H1 (cell line): ENCODE data around the gene DSCAM. TPM values are rescaled to one million over a fixed set of nuclear protein-coding genes. Genes with fewer than 3 reads are reported as not detected.

Experiments
- CTCF ChIA-PET: fragments of 300-600 bp; sonication (Branson Sonifier 250); formaldehyde crosslinking; loops from one replicate; lab custom pipeline; 2021; ENCODE audit not compliant: partially characterized antibody; lab: Charles Lee
- POLR2A ChIA-PET: fragments of 300-600 bp; sonication (Branson Sonifier 250); formaldehyde crosslinking; loops from one replicate; lab custom pipeline; 2021; ENCODE audit warnings: inconsistent platforms; ENCODE audit not compliant: partially characterized antibody; lab: Charles Lee
- DNase-seq, 2 experiments: peaks; one replicate each; pipeline versions ENCODE4 v3.0.0 to v3.0.0-alpha.2; 2010 to 2022; ENCODE audit warnings: low spot score in 2 of 2, low read depth in 1 of 2, mixed read lengths in 1 of 2
- FAIRE-seq: peaks from 2 replicates; lab custom pipeline; 2011; peaks lifted over from hg19 to GRCh38; lab: Jason Lieb, UNC
- H2AFZ ChIP-seq: 2 replicates; pipeline ENCODE4 v1.8.1; 2012; ENCODE audit warnings: low read length, inconsistent platforms
- H2AK5ac ChIP-seq: 2 replicates; pipeline ENCODE4 v1.6.1; 2013; ENCODE audit warnings: low read depth, low read length
- H2BK120ac ChIP-seq: replicated peaks from 2 replicates; pipeline ENCODE3; 2013; ENCODE audit warnings: low read depth, low read length, inconsistent platforms
- H2BK12ac ChIP-seq: 2 replicates; pipeline ENCODE4 v1.6.1; 2013; ENCODE audit warnings: low read depth, low read length
- H2BK15ac ChIP-seq: 2 replicates; pipeline ENCODE4 v1.6.1; 2013; ENCODE audit warnings: low read length
- H2BK20ac ChIP-seq: 2 replicates; pipeline ENCODE4 v1.6.1; 2013; ENCODE audit warnings: low read length
- H2BK5ac ChIP-seq: 2 replicates; pipeline ENCODE4 v1.6.1; 2013; ENCODE audit warnings: low read depth, low read length
- H3K14ac ChIP-seq: 2 replicates; pipeline ENCODE4 v1.6.1; 2013; ENCODE audit warnings: inconsistent platforms; ENCODE audit not compliant: insufficient read length
- H3K18ac ChIP-seq: 2 replicates; pipeline ENCODE4 v1.6.1; 2013; ENCODE audit warnings: low read length; ENCODE audit errors: extremely low read depth
- H3K23ac ChIP-seq: 2 replicates; pipeline ENCODE4 v1.6.1; 2013; ENCODE audit warnings: inconsistent platforms; ENCODE audit not compliant: insufficient read length
- H3K23me2 ChIP-seq: 2 replicates; pipeline ENCODE4 v1.6.1; 2013; ENCODE audit warnings: low read depth, low read length
- H3K27ac ChIP-seq: 2 replicates; pipeline ENCODE4 v1.6.1; 2011; ENCODE audit warnings: low read depth, low read length, inconsistent platforms
- H3K27me3 ChIP-seq, 4 experiments: replicated peaks in 1 of 4; 1 replicate in 1 of 4; 2 replicates in 3 of 4; pipeline versions ENCODE4 v1.6.1 to v1.8.1; 2011 to 2013; ENCODE audit warnings: low read length in 3 of 4, mild to moderate bottlenecking in 3 of 4, inconsistent platforms in 2 of 4, mixed read lengths in 2 of 4, moderate library complexity in 1 of 4; ENCODE audit not compliant: control insufficient read depth in 3 of 4, insufficient read depth in 3 of 4; ENCODE audit errors: extremely low read depth in 1 of 4
- H3K36me3 ChIP-seq, 4 experiments: 2 replicates each; pipeline versions ENCODE4 v1.6.1 to v1.8.1; 2011 to 2013; ENCODE audit warnings: mild to moderate bottlenecking in 4 of 4, low read length in 3 of 4, moderate library complexity in 2 of 4, control low read depth in 1 of 4, inconsistent platforms in 1 of 4; ENCODE audit not compliant: insufficient read depth in 4 of 4, control insufficient read depth in 2 of 4
- H3K4ac ChIP-seq: replicated peaks from 2 replicates; pipeline ENCODE3; 2013; ENCODE audit warnings: low read length, low read depth, mixed read lengths, inconsistent platforms; ENCODE audit not compliant: insufficient read length
- H3K4me1 ChIP-seq, 4 experiments: replicated peaks in 1 of 4; 1 replicate in 1 of 4; 2 replicates in 3 of 4; pipeline versions ENCODE4 v1.6.1 to v1.8.1; 2011 to 2013; ENCODE audit warnings: low read length in 3 of 4, inconsistent platforms in 2 of 4, mixed read lengths in 1 of 4; ENCODE audit not compliant: insufficient read depth in 4 of 4, control insufficient read depth in 3 of 4
- H3K4me2 ChIP-seq, 2 experiments: 2 replicates each; pipeline versions ENCODE4 v1.6.1 to v1.8.1; 2011 to 2013; ENCODE audit warnings: low read depth in 2 of 2, low read length in 2 of 2, control low read depth in 1 of 2, inconsistent platforms in 1 of 2, mild to moderate bottlenecking in 1 of 2; ENCODE audit not compliant: insufficient read depth in 1 of 2
- H3K4me3 ChIP-seq, 4 experiments: fragments of 200-600, 300-600 bp in 1 of 4; sonication (generic), shearing (Covaris generic), sonication (Bioruptor Twin) in 1 of 4; 2 replicates each; pipeline versions ENCODE4 v1.5.1 to v1.8.1; 2011 to 2016; ENCODE audit warnings: low read length in 4 of 4, low read depth in 3 of 4, control low read depth in 2 of 4, inconsistent platforms in 2 of 4, mild to moderate bottlenecking in 2 of 4, mixed read lengths in 1 of 4, moderate library complexity in 1 of 4; ENCODE audit not compliant: insufficient read depth in 2 of 4; ENCODE audit errors: extremely low read depth in 1 of 4
- H3K56ac ChIP-seq: replicated peaks from 2 replicates; pipeline ENCODE3; 2013; ENCODE audit warnings: low read depth, mild to moderate bottlenecking, mixed read lengths, low read length, inconsistent platforms; ENCODE audit not compliant: insufficient read length
- H3K79me1 ChIP-seq: 2 replicates; pipeline ENCODE4 v1.6.1; 2013; ENCODE audit warnings: low read depth, low read length, control low read depth
- H3K79me2 ChIP-seq, 2 experiments: 2 replicates each; pipeline versions ENCODE4 v1.6.1 to v1.8.1; 2012 to 2013; ENCODE audit warnings: low read length in 2 of 2, mild to moderate bottlenecking in 2 of 2, inconsistent platforms in 1 of 2; ENCODE audit not compliant: insufficient read depth in 2 of 2, control insufficient read depth in 1 of 2
- H3K9ac ChIP-seq, 4 experiments: replicated peaks in 1 of 4; 1 replicate in 1 of 4; 2 replicates in 3 of 4; pipeline versions ENCODE4 v1.6.1 to v1.8.1; 2011 to 2013; ENCODE audit warnings: low read depth in 3 of 4, low read length in 3 of 4, control low read depth in 2 of 4, mild to moderate bottlenecking in 2 of 4, moderate library complexity in 2 of 4, inconsistent platforms in 1 of 4; ENCODE audit errors: extremely low read depth in 1 of 4
- H3K9me3 ChIP-seq, 2 experiments: 2 replicates each; pipeline versions ENCODE4 v1.6.1 to v1.8.1; 2012 to 2013; ENCODE audit warnings: mild to moderate bottlenecking in 2 of 2, moderate library complexity in 2 of 2, control low read depth in 1 of 2, inconsistent platforms in 1 of 2, low read depth in 1 of 2, low read length in 1 of 2, mixed read lengths in 1 of 2; ENCODE audit not compliant: insufficient read depth in 2 of 2
- H4K20me1 ChIP-seq, 2 experiments: replicated peaks in 1 of 2; 2 replicates each; pipeline versions ENCODE3 to v1.8.1; 2011 to 2013; ENCODE audit warnings: inconsistent platforms in 2 of 2, low read length in 2 of 2, mild to moderate bottlenecking in 1 of 2; ENCODE audit not compliant: insufficient read depth in 2 of 2, control insufficient read depth in 1 of 2
- H4K5ac ChIP-seq: 2 replicates; pipeline ENCODE4 v1.6.1; 2013; ENCODE audit warnings: low read length, low read depth, mixed read lengths, inconsistent platforms; ENCODE audit not compliant: insufficient read length
- H4K8ac ChIP-seq: 2 replicates; pipeline ENCODE4 v1.8.0; 2013; ENCODE audit warnings: mild to moderate bottlenecking, moderate library complexity, low read length, inconsistent platforms; ENCODE audit not compliant: insufficient read depth; ENCODE audit errors: extremely low read depth
- H4K91ac ChIP-seq: replicated peaks from 2 replicates; pipeline ENCODE3; 2013; ENCODE audit warnings: low read length, mixed read lengths, inconsistent platforms; ENCODE audit not compliant: insufficient read length
- BACH1 ChIP-seq: IDR thresholded peaks from 2 replicates; pipeline ENCODE4 v1.6.1; 2012; ENCODE audit warnings: low read length, improper control_type of control experiment
- CREB1 ChIP-seq: IDR thresholded peaks from 2 replicates; pipeline ENCODE4 v1.6.1; 2012; ENCODE audit warnings: inconsistent platforms
- HDAC2 ChIP-seq, 2 experiments: fragments of 300-600 bp in 1 of 2; sonication (generic) in 1 of 2; IDR thresholded peaks; 2 replicates each; pipeline ENCODE4 v1.6.1; 2011 to 2012; ENCODE audit warnings: low read depth in 2 of 2, low read length in 2 of 2, mild to moderate bottlenecking in 2 of 2, moderate library complexity in 2 of 2, borderline replicate concordance in 1 of 2, inconsistent platforms in 1 of 2
- RXRA ChIP-seq: IDR thresholded peaks from 2 replicates; pipeline ENCODE4 v1.6.1; 2011; ENCODE audit warnings: low read depth, mild to moderate bottlenecking, low read length, moderate library complexity; ENCODE audit not compliant: insufficient read depth
- WGBS, 2 experiments: shearing (Covaris generic) in 1 of 2; methylation state at CpG; one replicate each; pipeline versions ENCODE4 v1.1.6 to v1.1.7; 2013 to 2015; ENCODE audit warnings: low lambda C conversion rate in 2 of 2, mixed read lengths in 2 of 2, inconsistent platforms in 1 of 2, low coverage in 1 of 2, missing lambda C conversion rate in 1 of 2; ENCODE audit not compliant: insufficient replicate concordance in 2 of 2, insufficient coverage in 1 of 2, insufficient read length in 1 of 2; ENCODE audit errors: extremely low coverage in 1 of 2, missing lambda C conversion rate in 1 of 2; 5-methylcytosine and 5-hydroxymethylcytosine counted together
- polyA plus RNA-seq, 7 experiments: library from polyadenylated mRNA; depleted of rRNA in 3 of 7; stranded (reverse) in 5 of 7; unstranded in 2 of 7; fragments of >200 nt in 5 of 7; fragments of 200-250 nt in 2 of 7; gene quantifications; 1 replicate in 5 of 7; 2 replicates in 1 of 7; 4 replicates in 1 of 7; pipeline versions ENCODE4 v1.2.1 to v1.2.3, GENCODE V29; 2011 to 2013; ENCODE audit warnings: missing spikeins in 2 of 7, mixed read lengths in 2 of 7
- total RNA-seq: library from RNA; stranded (reverse); fragmentation: NEBNext Ultra II Directional; extraction: Animal tissue kit (Norgen Biotek cat#: 25700); gene quantifications from 2 replicates; pipeline ENCODE4 v1.2.1, GENCODE V29; 2021

DSCAM gene
- total and polyA plus RNA-seq, 2 of the 8 experiments (the other 6 are each of a cell fraction or from before 2014, with no cell fraction given): 0.02 to 0.15 TPM

- H2BK20ac ChIP-seq: no peak overlapping the region
- no peaks in the 10 kb centered on the region for H3K23me2 ChIP-seq
- no peak overlapping the region for H2AK5ac ChIP-seq
- FAIRE-seq (no peak), DNase-seq (no peak)
- no peak overlapping the region for H3K18ac ChIP-seq
- H4K20me1 ChIP-seq: no peaks in the 10 kb centered on the region
- H3K56ac ChIP-seq: no peak overlapping the region
- no peak overlapping the region for H4K8ac ChIP-seq
- H2BK120ac ChIP-seq: no peak overlapping the region
- H3K79me1 ChIP-seq: no peaks in the 10 kb centered on the region
- 81% methylated on average over 1 of the region's 1 CpG; no CpG with 5 or more reads in 1 of the 2 experiments for WGBS, 2 experiments
- no peak overlapping the region for H2BK15ac ChIP-seq
- H3K27ac ChIP-seq: no peak overlapping the region
- no peak overlapping the region for H3K23ac ChIP-seq
- POLR2A ChIA-PET: no interaction called here
- no peaks in the 10 kb centered on the region for H3K4me1 ChIP-seq
- TF ChIP-seq RXRA (no peak), HDAC2 (IDR thresholded peaks at IDR 0.05; ENCODE audit: borderline replicate concordance in 1 of 2, low read depth in 2 of 2, low read length in 2 of 2) (no peak), BACH1 (no peak), CREB1 (no peak)
- no peak overlapping the region for H4K91ac ChIP-seq
- no peaks in the 10 kb centered on the region for H3K27me3 ChIP-seq
- no peaks in the 10 kb centered on the region for H3K36me3 ChIP-seq
- no peak overlapping the region for H3K4me2 ChIP-seq
- no peak overlapping the region for H2BK5ac ChIP-seq
- no peak overlapping the region for H4K5ac ChIP-seq
- no peak overlapping the region for H2AFZ ChIP-seq
- H3K14ac ChIP-seq: no peak overlapping the region
- H3K9me3 ChIP-seq: no peaks in the 10 kb centered on the region
- no peak overlapping the region for H3K9ac ChIP-seq
- no peak overlapping the region for H3K4ac ChIP-seq
- H3K4me3 ChIP-seq: no peak overlapping the region
- no peak overlapping the region; the same call in 1 of the 2 replicates for H2BK12ac ChIP-seq
- no peaks in the 10 kb centered on the region for H3K79me2 ChIP-seq
- CTCF ChIA-PET: no interaction called here
Measured at GRCh38 chr21:40129809-40130208, 717.1 kb downstream of the DSCAM start.
